ENCODE data around the gene APOC3.

Gene APOC3

GRCh38 chr11:116849060-116849459 is 19.4 kb downstream of the APOC3 start:
- no peak for DNase-seq (ENCODE audit: low read depth, low spot score)

GRCh38 chr11:116849486-116849885 is 19.8 kb downstream of the APOC3 start:
- DNase-seq (ENCODE audit: low read depth, low spot score), result no peak

- DNase-seq (ENCODE audit: low read depth, low spot score), result no peak
Measured at GRCh38 chr11:116851626-116852025, 21.9 kb downstream of the APOC3 start.

- no peak for DNase-seq (ENCODE audit: low read depth, low spot score)
Measured at GRCh38 chr11:116852261-116853031, 22.7 kb downstream of the APOC3 start.

GRCh38 chr11:116853461-116854073 is 23.9 kb downstream of the APOC3 start:
- DNase-seq (ENCODE audit: low read depth, low spot score), result no peak

GRCh38 chr11:116855413-116855812 is 25.7 kb downstream of the APOC3 start:
- DNase-seq (ENCODE audit: low read depth, low spot score), result no peak

GRCh38 chr11:116856423-116856822 is 26.7 kb downstream of the APOC3 start:
- no peak for DNase-seq (ENCODE audit: low read depth, low spot score)

- DNase-seq (ENCODE audit: low read depth, low spot score), result no peak
Measured at GRCh38 chr11:116857316-116857715, 27.6 kb downstream of the APOC3 start.

GRCh38 chr11:116857936-116858335 is 28.2 kb downstream of the APOC3 start:
- DNase-seq (ENCODE audit: low read depth, low spot score), result no peak

- DNase-seq (ENCODE audit: low read depth, low spot score), result no peak
Measured at GRCh38 chr11:116859175-116859574, 29.5 kb downstream of the APOC3 start.

- DNase-seq (ENCODE audit: low read depth, low spot score), result no peak
Measured at GRCh38 chr11:116860303-116860702, 30.6 kb downstream of the APOC3 start.

GRCh38 chr11:116861539-116861938 is 31.8 kb downstream of the APOC3 start:
- no peak for DNase-seq (ENCODE audit: low read depth, low spot score)

- no peak for DNase-seq (ENCODE audit: low read depth, low spot score)
Measured at GRCh38 chr11:116862185-116862584, 32.5 kb downstream of the APOC3 start.

- DNase-seq (ENCODE audit: low read depth, low spot score), result no peak
Measured at GRCh38 chr11:116862951-116863350, 33.2 kb downstream of the APOC3 start.

GRCh38 chr11:116864531-116864930 is 34.8 kb downstream of the APOC3 start:
- no peak for DNase-seq (ENCODE audit: low read depth, low spot score)

- no peak for DNase-seq (ENCODE audit: low read depth, low spot score)
Measured at GRCh38 chr11:116865696-116866095, 36.0 kb downstream of the APOC3 start.

- DNase-seq (ENCODE audit: low read depth, low spot score), result no peak
Measured at GRCh38 chr11:116866804-116867455, 37.2 kb downstream of the APOC3 start.

- peak; percentile 24 for DNase-seq (ENCODE audit: low read depth, low spot score)
Measured at GRCh38 chr11:116867619-116868018, 37.9 kb downstream of the APOC3 start.

GRCh38 chr11:116868066-116868465 is 38.4 kb downstream of the APOC3 start:
- no peak for DNase-seq (ENCODE audit: low read depth, low spot score)

GRCh38 chr11:116869610-116870009 is 39.9 kb downstream of the APOC3 start:
- no peak for DNase-seq (ENCODE audit: low read depth, low spot score)

GRCh38 chr11:116870054-116870453 is 40.3 kb downstream of the APOC3 start:
- no peak for DNase-seq (ENCODE audit: low read depth, low spot score)

GRCh38 chr11:116871248-116871647 is 41.5 kb downstream of the APOC3 start:
- DNase-seq (ENCODE audit: low read depth, low spot score), result no peak

- DNase-seq (ENCODE audit: low read depth, low spot score), result no peak
Measured at GRCh38 chr11:116873381-116873780, 43.7 kb downstream of the APOC3 start.
